Body of pancreas (tissue), 4 donors: Measurements from ENCODE around the gene MAPKAPK2. TPM values are rescaled to one million over a fixed set of nuclear protein-coding genes. Genes with fewer than 3 reads are reported as not detected.

Experiments
- ATAC-seq: fragments of 150-250 bp; one replicate; pipeline ENCODE4 v1.9.1; 2016
- DNase-seq, 4 donors: peaks; one replicate each; pipeline ENCODE4 v3.0.0-alpha.2; 2019
- H3K27ac ChIP-seq, 4 donors: fragments of 200-600 bp; sonication (generic); 1 replicate in 3 of 4; 2 replicates in 1 of 4; pipeline versions ENCODE4 v1.5.1 to v1.6.1; 2016 to 2019; ENCODE audit warnings: mild to moderate bottlenecking in 1 of 4, mixed read lengths in 1 of 4, moderate library complexity in 1 of 4
- H3K27me3 ChIP-seq, 2 donors: fragments of 200-600 bp; sonication (generic); one replicate each; pipeline ENCODE4 v1.6.0; 2016; ENCODE audit warnings: mild to moderate bottlenecking in 1 of 2
- H3K36me3 ChIP-seq, 2 donors: fragments of 200-600 bp; sonication (generic); replicated peaks in 1 of 2; 2 replicates each; pipeline ENCODE4 v1.5.1; 2016; ENCODE audit warnings: low read depth in 2 of 2; ENCODE audit not compliant: insufficient read depth in 1 of 2
- H3K4me1 ChIP-seq: fragments of 200-600 bp; sonication (generic); one replicate; pipeline ENCODE4 v1.6.0; 2016
- H3K4me3 ChIP-seq, 2 donors: fragments of 200-600 bp; sonication (generic); 1 replicate in 1 of 2; 2 replicates in 1 of 2; pipeline ENCODE4 v1.5.1; 2016 to 2019
- H3K9me3 ChIP-seq, 3 donors: fragments of 200-600 bp; sonication (generic); 1 replicate in 2 of 3; 2 replicates in 1 of 3; pipeline ENCODE4 v1.5.1; 2016
- CTCF ChIP-seq, 7 experiments: fragments of 450-650 bp in 4 of 7; fragments of 200-600 bp in 3 of 7; sonication (generic) in 3 of 7; IDR thresholded peaks; one replicate each; pipeline ENCODE4 v1.5.1; 2016 to 2019; ENCODE audit warnings: antibody characterized with exemption in 7 of 7
- POLR2A ChIP-seq, 3 donors: fragments of 450-650 bp; IDR thresholded peaks; one replicate each; pipeline ENCODE4 v1.6.1; 2016; ENCODE audit warnings: antibody characterized with exemption in 3 of 3, mild to moderate bottlenecking in 2 of 3
- WGBS, 2 donors: methylation state at CpG; one replicate each; pipeline ENCODE4 v1.1.5; 2017; 5-methylcytosine and 5-hydroxymethylcytosine counted together
- intact Hi-C: fragments of 100-400 bp; cut with DNase I; formaldehyde crosslinking; loops from one replicate; pipeline ENCODE4 v1.15.1; 2023
- total RNA-seq, 2 donors: library from RNA; depleted of rRNA; stranded (reverse); fragments of >200 nt; gene quantifications; one replicate each; pipeline ENCODE4 v1.1.0, GENCODE V29; 2016

MAPKAPK2 gene
- total RNA-seq, 2 donors from 2014 or later, result 29.1 to 46.5 TPM

- H3K27ac ChIP-seq, result peak overlapping the region; percentile 55 to 82 (median 75)
- no peaks in the 10 kb centered on the region for H3K9me3 ChIP-seq
- H3K36me3 ChIP-seq, result no peaks in the 10 kb centered on the region
- DNase-seq, result peak; percentile 47 to 71 (median 66)
- H3K4me1 ChIP-seq, result peaks cover 59% of the 10 kb centered on the region
- H3K4me3 ChIP-seq, result no peak overlapping the region
- WGBS, 2 donors, result 37 to 64% methylated on average over 9 to 12 of the region's 12 CpGs
- TF ChIP-seq CTCF (IDR thresholded peaks at IDR 0.05) (peak in 3 of 7 experiments; percentile 19 to 26 (median 22)), POLR2A (IDR thresholded peaks at IDR 0.05) (no peak)
- H3K27me3 ChIP-seq, result no peaks in the 10 kb centered on the region
- peak; percentile 81 for ATAC-seq
- intact Hi-C loops, result no loop called here
Measured at GRCh38 chr1:206723805-206724472, 39.2 kb downstream of the MAPKAPK2 start.

- intact Hi-C loops, result no loop called here
- peaks cover 0 to 10% of the 10 kb centered on the region in 2 donors for H3K36me3 ChIP-seq
- no peak overlapping the region for H3K4me3 ChIP-seq
- H3K4me1 ChIP-seq, result peaks cover 55% of the 10 kb centered on the region
- no peaks in the 10 kb centered on the region for H3K27me3 ChIP-seq
- no peaks in the 10 kb centered on the region for H3K9me3 ChIP-seq
- TF ChIP-seq CTCF (IDR thresholded peaks at IDR 0.05) (peak in 6 of 7 experiments; percentile 44 to 52 (median 46)), POLR2A (IDR thresholded peaks at IDR 0.05) (no peak)
- DNase-seq (peak; percentile 50 to 65 (median 60)), ATAC-seq (no peak)
- H3K27ac ChIP-seq, result peak overlapping the region in 1 of 4 donors; percentile 82
- 73 to 74% methylated on average over 9 of the region's 9 CpGs for WGBS, 2 donors
Measured at GRCh38 chr1:206725109-206725963, 40.6 kb downstream of the MAPKAPK2 start.

- Histone ChIP-seq H3K27ac (no peak overlapping the region), H3K9me3 (no peaks in the 10 kb centered on the region), H3K4me1 (peaks cover 48% of the 10 kb centered on the region), H3K36me3 (peaks cover 6 to 29% of the 10 kb centered on the region in 2 donors), H3K27me3 (no peaks in the 10 kb centered on the region), H3K4me3 (no peak overlapping the region)
- TF ChIP-seq CTCF (IDR thresholded peaks at IDR 0.05) (no peak), POLR2A (IDR thresholded peaks at IDR 0.05) (no peak)
- intact Hi-C loops, result no loop called here
- 71 to 73% methylated on average over 8 of the region's 8 CpGs for WGBS, 2 donors
- ATAC-seq, result no peak
- DNase-seq, result no peak
Measured at GRCh38 chr1:206727981-206728696, 43.4 kb downstream of the MAPKAPK2 start.

- no peak for DNase-seq
- no peak for TF ChIP-seq POLR2A (IDR thresholded peaks at IDR 0.05)
- TF ChIP-seq CTCF (IDR thresholded peaks at IDR 0.05), result no peak
- H3K27me3 ChIP-seq, result no peaks in the 10 kb centered on the region
- H3K36me3 ChIP-seq, result peaks cover 6 to 29% of the 10 kb centered on the region in 2 donors
- peaks cover 43% of the 10 kb centered on the region for H3K4me1 ChIP-seq
- 74 to 100% methylated on average over 1 to 9 of the region's 9 CpGs for WGBS, 2 donors
- no peak overlapping the region for H3K27ac ChIP-seq
- H3K9me3 ChIP-seq, result no peaks in the 10 kb centered on the region
- intact Hi-C loops, result no loop called here
- no peak for ATAC-seq
- H3K4me3 ChIP-seq, result no peak overlapping the region
Measured at GRCh38 chr1:206728697-206728987, 43.9 kb downstream of the MAPKAPK2 start.
